GM12878 (cell line): ENCODE results near the gene TBC1D19. TPM values are rescaled to one million over a fixed set of nuclear protein-coding genes. Genes with fewer than 3 reads are reported as not detected.

Source experiments
- ATAC-seq: fragments of 200-7000 bp; cut with Tn5 transposase; 3 replicates; pipeline ENCODE4 v1.9.1; 2020; ENCODE audit warnings: mild to moderate bottlenecking, moderate library complexity
- BruUV-seq: library from RNA; stranded (reverse); fragments of 400-500 nt; replicated peaks from 2 replicates; lab custom pipeline; 2021; lab: Mats Ljungman, UMichigan
- CTCF ChIA-PET: fragments of 300-600 bp; sonication (Branson Sonifier 250); formaldehyde crosslinking; extraction: SDS; loops from one replicate; lab custom pipeline; 2021; ENCODE audit warnings: inconsistent platforms; lab: Yijun Ruan, JAX
- POLR2A ChIA-PET: fragments of 350-600 bp; formaldehyde crosslinking; extraction: SDS; loops from one replicate; lab custom pipeline; 2021; ENCODE audit warnings: inconsistent platforms; lab: Charles Lee
- RAD21 ChIA-PET: fragments of 300-600 bp; sonication (Branson Sonifier 250); formaldehyde crosslinking; loops from one replicate; lab custom pipeline; 2023; ENCODE audit warnings: antibody characterized with exemption; ENCODE audit not compliant: unreplicated experiment; lab: Charles Lee
- SMC1A ChIA-PET: fragments of 300-600 bp; sonication (Branson Sonifier 250); formaldehyde crosslinking; loops from one replicate; lab custom pipeline; 2023; ENCODE audit not compliant: unreplicated experiment, uncharacterized antibody; lab: Charles Lee
- DNase-seq: peaks from one replicate; pipeline ENCODE4 v3.0.0-alpha.2; 2011; ENCODE audit warnings: low read depth, low spot score
- FAIRE-seq: peaks from 3 replicates; lab custom pipeline; 2011; peaks lifted over from hg19 to GRCh38; lab: Jason Lieb, UNC
- H2AFZ ChIP-seq: 2 replicates; pipeline ENCODE4 v1.6.0; 2011; ENCODE audit warnings: low read depth, low read length, control low read depth; ENCODE audit not compliant: control insufficient read depth
- H3K27ac ChIP-seq: 2 replicates; pipeline ENCODE4 v1.5.1; 2011; ENCODE audit warnings: control low read depth; ENCODE audit not compliant: control insufficient read depth, insufficient read depth
- H3K27me3 ChIP-seq, 2 experiments: replicated peaks in 1 of 2; 2 replicates each; pipeline versions ENCODE4 v1.6.0 to v1.6.1; 2011; ENCODE audit warnings: low read length in 1 of 2; ENCODE audit not compliant: control insufficient read depth in 2 of 2, insufficient read depth in 2 of 2
- H3K36me3 ChIP-seq, 2 experiments: 2 replicates each; pipeline ENCODE4 v1.5.1; 2011; ENCODE audit warnings: low read length in 1 of 2; ENCODE audit not compliant: control insufficient read depth in 2 of 2, insufficient read depth in 2 of 2
- H3K4me1 ChIP-seq: 2 replicates; pipeline ENCODE4 v1.6.1; 2011; ENCODE audit warnings: mild to moderate bottlenecking, low read length, moderate library complexity, mixed read lengths; ENCODE audit not compliant: control insufficient read depth, insufficient read depth
- H3K4me2 ChIP-seq: 2 replicates; pipeline ENCODE4 v1.6.0; 2011; ENCODE audit warnings: control low read depth; ENCODE audit not compliant: control insufficient read depth, insufficient read depth
- H3K4me3 ChIP-seq: fragments of 200-600 bp; sonication (generic); 2 replicates; pipeline ENCODE4 v1.5.1; 2016
- H3K79me2 ChIP-seq: 2 replicates; pipeline ENCODE4 v1.6.0; 2011; ENCODE audit warnings: low read length; ENCODE audit not compliant: control insufficient read depth, insufficient read depth
- H3K9ac ChIP-seq: 2 replicates; pipeline ENCODE4 v1.8.0; 2011; ENCODE audit warnings: low read length, control low read depth, mixed read lengths; ENCODE audit not compliant: control insufficient read depth, insufficient read depth
- H3K9me3 ChIP-seq: replicated peaks from 3 replicates; pipeline ENCODE4 v1.5.1; 2011; ENCODE audit warnings: mild to moderate bottlenecking, low read length; ENCODE audit not compliant: control insufficient read depth, insufficient read depth
- H4K20me1 ChIP-seq: 2 replicates; pipeline ENCODE4 v1.6.0; 2011; ENCODE audit not compliant: control insufficient read depth, insufficient read depth
- CEBPB ChIP-seq, 2 experiments: fragments of 150-350 bp in 1 of 2; IDR thresholded peaks; 2 replicates each; pipeline ENCODE4 v1.6.1; 2012 to 2014; ENCODE audit warnings: low read depth in 2 of 2, low read length in 2 of 2, borderline replicate concordance in 1 of 2, inconsistent platforms in 1 of 2
- FOS ChIP-seq: IDR thresholded peaks from 3 replicates; pipeline ENCODE4 v1.6.1; 2011; ENCODE audit warnings: borderline replicate concordance; ENCODE audit not compliant: insufficient read length; ENCODE audit errors: extremely low read depth
- GATAD2B ChIP-seq: fragments of 450-650 bp; conservative IDR thresholded peaks from 2 replicates; pipeline ENCODE4 v1.6.1; 2017; ENCODE audit warnings: low read depth, mild to moderate bottlenecking, moderate library complexity
- JUNB ChIP-seq: IDR thresholded peaks from 2 replicates; pipeline ENCODE4 v1.6.1; 2016; ENCODE audit warnings: antibody characterized with exemption, mild to moderate bottlenecking
- MTA3 ChIP-seq: IDR thresholded peaks from 2 replicates; pipeline ENCODE4 v1.6.1; 2012; ENCODE audit warnings: low read length, inconsistent platforms, borderline replicate concordance
- NFXL1 ChIP-seq: fragments of 450-650 bp; IDR thresholded peaks from 2 replicates; pipeline ENCODE4 v1.6.1; 2017; ENCODE audit warnings: antibody characterized with exemption, mild to moderate bottlenecking, borderline replicate concordance
- RB1 ChIP-seq: fragments of 450-650 bp; formaldehyde crosslinking; IDR thresholded peaks from 2 replicates; pipeline ENCODE4 v1.6.1; 2017; ENCODE audit warnings: mild to moderate bottlenecking, borderline replicate concordance
- SIN3A ChIP-seq: IDR thresholded peaks from 2 replicates; pipeline ENCODE4 v1.6.1; 2012; ENCODE audit warnings: low read depth, low read length, improper control_type of control experiment
- SMAD1 ChIP-seq: fragments of 450-650 bp; IDR thresholded peaks from 2 replicates; pipeline ENCODE4 v1.6.1; 2018; ENCODE audit warnings: mild to moderate bottlenecking, low read depth; ENCODE audit not compliant: partially characterized antibody
- SPI1 ChIP-seq: IDR thresholded peaks from 2 replicates; pipeline ENCODE4 v1.6.1; 2011; ENCODE audit warnings: low read depth, mild to moderate bottlenecking, low read length, moderate library complexity, borderline replicate concordance; ENCODE audit not compliant: insufficient read depth
- TARDBP ChIP-seq: IDR thresholded peaks from 2 replicates; pipeline ENCODE4 v1.6.1; 2016; ENCODE audit warnings: borderline replicate concordance
- TBL1XR1 ChIP-seq: IDR thresholded peaks from 2 replicates; pipeline ENCODE4 v1.6.1; 2012; ENCODE audit warnings: low read depth, low read length, improper control_type of control experiment
- TCF3 ChIP-seq: IDR thresholded peaks from 2 replicates; pipeline ENCODE4 v1.6.1; 2012; ENCODE audit warnings: low read depth, mild to moderate bottlenecking, low read length, borderline replicate concordance; ENCODE audit not compliant: insufficient read depth
- ZNF24 ChIP-seq: fragments of 450-650 bp; IDR thresholded peaks from 2 replicates; pipeline ENCODE4 v1.6.1; 2017; ENCODE audit warnings: antibody characterized with exemption, mild to moderate bottlenecking
- WGBS: methylation state at CpG from one replicate; pipeline ENCODE4 v1.1.6; 2016; ENCODE audit warnings: low lambda C conversion rate; ENCODE audit not compliant: insufficient replicate concordance, insufficient coverage; ENCODE audit errors: missing lambda C conversion rate; 5-methylcytosine and 5-hydroxymethylcytosine counted together
- in situ Hi-C: fragments of 300-500 bp; cut with MboI; formaldehyde crosslinking; loops from 9 replicates; pipeline ENCODE4 v1.14.3; 2018; ENCODE audit warnings: mixed read lengths
- intact Hi-C: fragments of 100-400 bp; cut with micrococcal nuclease; formaldehyde crosslinking; loops from one replicate; pipeline ENCODE4 v1.14.2; 2022; ENCODE audit not compliant: unreplicated experiment
- polyA plus RNA-seq, 11 experiments: library from polyadenylated mRNA; depleted of rRNA in 4 of 11; unstranded in 6 of 11; stranded (reverse) in 5 of 11; fragments of >200 nt; fragmentation: Nextera tagmentation in 4 of 11; fragmentation: Illumina TruSeq in 1 of 11; extraction: Ambion mirVana in 4 of 11; extraction: Trizol in 1 of 11; gene quantifications; 1 replicate in 1 of 11; 2 replicates in 10 of 11; pipeline versions ENCODE4 v1.2.1 to v1.2.3, GENCODE V29; 2011 to 2016; ENCODE audit warnings: inconsistent platforms in 2 of 11, missing spikeins in 2 of 11, low read depth in 1 of 11
- total RNA-seq, 4 experiments: library from RNA; depleted of rRNA in 3 of 4; stranded (reverse); fragments of >200 nt in 3 of 4; fragmentation: Illumina TruSeq in 1 of 4; extraction: Trizol in 1 of 4; gene quantifications; 2 replicates each; pipeline versions ENCODE4 v1.2.1 to v1.2.3, GENCODE V29; 2013 to 2021
- TF ChIP-seq, protein P1 (sequence below): fragments of 450-650 bp; IDR thresholded peaks from 2 replicates; pipeline ENCODE4 v1.6.1; 2017; ENCODE audit warnings: mild to moderate bottlenecking
- TF ChIP-seq, protein P2 (sequence below): fragments of 450-650 bp; IDR thresholded peaks from 2 replicates; pipeline ENCODE4 v1.6.1; 2016; ENCODE audit warnings: mild to moderate bottlenecking, moderate library complexity, borderline replicate concordance
- TF ChIP-seq, protein P3 (sequence below): fragments of 450-650 bp; IDR thresholded peaks from 2 replicates; pipeline ENCODE4 v1.6.1; 2016; ENCODE audit warnings: mild to moderate bottlenecking

Gene TBC1D19
- total and polyA plus RNA-seq, 10 of the 15 experiments (the other 5 are each of a cell fraction or from before 2014, with no cell fraction given) = 0.29 to 3.9 (median 2.1) TPM

DNA sequence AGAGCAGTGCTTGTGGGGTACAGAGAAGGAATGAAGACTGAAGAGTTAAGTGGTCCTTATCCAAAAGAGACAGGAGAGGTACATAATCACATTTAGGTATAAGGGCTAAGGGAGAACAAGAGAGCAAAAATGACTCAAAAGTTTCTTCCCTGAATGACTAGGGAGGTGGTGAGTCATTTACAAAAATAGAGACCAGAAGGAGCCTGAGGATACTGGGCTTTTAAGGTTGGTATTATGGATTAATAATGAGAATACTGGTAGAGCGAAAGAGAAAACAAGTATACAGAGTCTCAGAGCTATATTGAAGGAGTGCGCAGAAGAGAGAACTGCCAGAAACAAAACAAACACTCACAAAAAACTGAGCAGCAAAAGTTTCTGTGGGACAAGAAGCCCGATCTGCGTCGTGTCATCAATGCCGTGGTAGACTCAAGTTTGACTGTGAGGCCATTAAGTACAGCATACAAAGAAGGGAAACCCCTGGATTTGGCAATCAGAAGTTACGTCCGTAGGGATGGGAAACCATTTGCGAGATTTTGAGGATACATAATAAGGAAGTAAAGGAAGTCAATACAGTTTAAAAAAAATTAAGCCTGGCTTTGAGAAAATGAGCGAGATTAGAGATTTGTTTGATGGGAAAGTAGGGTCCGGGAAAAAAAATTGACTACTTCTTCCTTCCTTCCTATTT is 147.6 kb downstream of the TBC1D19 start (continued):
- TF ChIP-seq NFXL1 = no peak
- TF ChIP-seq JUNB = peak; percentile 99
- TF ChIP-seq CEBPB (IDR thresholded peaks at IDR 0.05; ENCODE audit: borderline replicate concordance in 1 of 2, low read depth in 2 of 2, low read length in 2 of 2) = no peak; a peak in 1 of 4 replicates
- TF ChIP-seq MTA3 = peak; percentile 77; the same call in 1 of the 2 replicates
- no peak for TF ChIP-seq TCF3
- TF ChIP-seq FOS = no peak
- TF ChIP-seq ZNF24 = no peak

DNA sequence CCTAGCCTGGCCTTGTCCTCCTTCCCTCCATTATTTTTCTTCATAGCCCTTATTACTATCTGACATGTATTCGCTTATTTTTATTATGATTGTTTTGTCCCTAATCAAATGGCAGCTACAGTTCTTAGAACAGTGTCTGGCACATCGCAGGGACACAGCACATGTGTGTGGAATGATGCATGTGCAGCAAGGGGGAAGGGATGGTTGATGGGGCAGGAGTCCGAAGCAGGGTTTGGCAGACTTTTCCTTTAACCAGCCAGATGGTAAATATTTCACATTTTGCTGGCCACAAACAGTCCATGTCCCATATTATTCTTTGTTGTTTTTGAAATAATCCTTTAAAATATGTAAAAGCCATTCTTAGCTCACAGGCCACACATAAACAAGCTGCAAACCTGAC is 148.5 kb downstream of the TBC1D19 start:
- ChIA-PET POLR2A (no interaction called here), CTCF (no interaction called here), SMC1A (no interaction called here), RAD21 (interaction anchor here (0.7 kb wide), 1 partner anchor 274 kb away, joined by 3 read pairs; no protein-coding TSS in a partner anchor)
- no TSS peak for BruUV-seq
- no peak for ATAC-seq
- H3K9ac ChIP-seq = no peak overlapping the region
- H3K27me3 ChIP-seq = no peaks in the 10 kb centered on the region
- H3K4me3 ChIP-seq = no peak overlapping the region
- H3K36me3 ChIP-seq = no peaks in the 10 kb centered on the region
- no peak overlapping the region for H3K27ac ChIP-seq
- FAIRE-seq = peak; percentile 7
- H3K4me1 ChIP-seq = no peaks in the 10 kb centered on the region; the same call in 1 of the 2 replicates
- no peaks in the 10 kb centered on the region for H4K20me1 ChIP-seq
- 89% methylated on average over 3 of the region's 3 CpGs for WGBS
- DNase-seq = no peak
- intact Hi-C loops (no loop called here), in situ Hi-C loops (no loop called here)
- H2AFZ ChIP-seq = no peak overlapping the region
- no peaks in the 10 kb centered on the region for H3K9me3 ChIP-seq
- no peaks in the 10 kb centered on the region for H3K79me2 ChIP-seq
- H3K4me2 ChIP-seq = no peak overlapping the region
- TF ChIP-seq GATAD2B (no peak), SMAD1 (no peak), TBL1XR1 (no peak), SIN3A (no peak), TARDBP (no peak), SPI1 (no peak), RB1 (no peak)
- TF ChIP-seq, protein P1, sequence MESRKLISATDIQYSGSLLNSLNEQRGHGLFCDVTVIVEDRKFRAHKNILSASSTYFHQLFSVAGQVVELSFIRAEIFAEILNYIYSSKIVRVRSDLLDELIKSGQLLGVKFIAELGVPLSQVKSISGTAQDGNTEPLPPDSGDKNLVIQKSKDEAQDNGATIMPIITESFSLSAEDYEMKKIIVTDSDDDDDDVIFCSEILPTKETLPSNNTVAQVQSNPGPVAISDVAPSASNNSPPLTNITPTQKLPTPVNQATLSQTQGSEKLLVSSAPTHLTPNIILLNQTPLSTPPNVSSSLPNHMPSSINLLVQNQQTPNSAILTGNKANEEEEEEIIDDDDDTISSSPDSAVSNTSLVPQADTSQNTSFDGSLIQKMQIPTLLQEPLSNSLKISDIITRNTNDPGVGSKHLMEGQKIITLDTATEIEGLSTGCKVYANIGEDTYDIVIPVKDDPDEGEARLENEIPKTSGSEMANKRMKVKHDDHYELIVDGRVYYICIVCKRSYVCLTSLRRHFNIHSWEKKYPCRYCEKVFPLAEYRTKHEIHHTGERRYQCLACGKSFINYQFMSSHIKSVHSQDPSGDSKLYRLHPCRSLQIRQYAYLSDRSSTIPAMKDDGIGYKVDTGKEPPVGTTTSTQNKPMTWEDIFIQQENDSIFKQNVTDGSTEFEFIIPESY = no peak
- TF ChIP-seq, protein P2, sequence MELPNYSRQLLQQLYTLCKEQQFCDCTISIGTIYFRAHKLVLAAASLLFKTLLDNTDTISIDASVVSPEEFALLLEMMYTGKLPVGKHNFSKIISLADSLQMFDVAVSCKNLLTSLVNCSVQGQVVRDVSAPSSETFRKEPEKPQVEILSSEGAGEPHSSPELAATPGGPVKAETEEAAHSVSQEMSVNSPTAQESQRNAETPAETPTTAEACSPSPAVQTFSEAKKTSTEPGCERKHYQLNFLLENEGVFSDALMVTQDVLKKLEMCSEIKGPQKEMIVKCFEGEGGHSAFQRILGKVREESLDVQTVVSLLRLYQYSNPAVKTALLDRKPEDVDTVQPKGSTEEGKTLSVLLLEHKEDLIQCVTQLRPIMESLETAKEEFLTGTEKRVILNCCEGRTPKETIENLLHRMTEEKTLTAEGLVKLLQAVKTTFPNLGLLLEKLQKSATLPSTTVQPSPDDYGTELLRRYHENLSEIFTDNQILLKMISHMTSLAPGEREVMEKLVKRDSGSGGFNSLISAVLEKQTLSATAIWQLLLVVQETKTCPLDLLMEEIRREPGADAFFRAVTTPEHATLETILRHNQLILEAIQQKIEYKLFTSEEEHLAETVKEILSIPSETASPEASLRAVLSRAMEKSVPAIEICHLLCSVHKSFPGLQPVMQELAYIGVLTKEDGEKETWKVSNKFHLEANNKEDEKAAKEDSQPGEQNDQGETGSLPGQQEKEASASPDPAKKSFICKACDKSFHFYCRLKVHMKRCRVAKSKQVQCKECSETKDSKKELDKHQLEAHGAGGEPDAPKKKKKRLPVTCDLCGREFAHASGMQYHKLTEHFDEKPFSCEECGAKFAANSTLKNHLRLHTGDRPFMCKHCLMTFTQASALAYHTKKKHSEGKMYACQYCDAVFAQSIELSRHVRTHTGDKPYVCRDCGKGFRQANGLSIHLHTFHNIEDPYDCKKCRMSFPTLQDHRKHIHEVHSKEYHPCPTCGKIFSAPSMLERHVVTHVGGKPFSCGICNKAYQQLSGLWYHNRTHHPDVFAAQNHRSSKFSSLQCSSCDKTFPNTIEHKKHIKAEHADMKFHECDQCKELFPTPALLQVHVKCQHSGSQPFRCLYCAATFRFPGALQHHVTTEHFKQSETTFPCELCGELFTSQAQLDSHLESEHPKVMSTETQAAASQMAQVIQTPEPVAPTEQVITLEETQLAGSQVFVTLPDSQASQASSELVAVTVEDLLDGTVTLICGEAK = no peak
- TF ChIP-seq, protein P3, sequence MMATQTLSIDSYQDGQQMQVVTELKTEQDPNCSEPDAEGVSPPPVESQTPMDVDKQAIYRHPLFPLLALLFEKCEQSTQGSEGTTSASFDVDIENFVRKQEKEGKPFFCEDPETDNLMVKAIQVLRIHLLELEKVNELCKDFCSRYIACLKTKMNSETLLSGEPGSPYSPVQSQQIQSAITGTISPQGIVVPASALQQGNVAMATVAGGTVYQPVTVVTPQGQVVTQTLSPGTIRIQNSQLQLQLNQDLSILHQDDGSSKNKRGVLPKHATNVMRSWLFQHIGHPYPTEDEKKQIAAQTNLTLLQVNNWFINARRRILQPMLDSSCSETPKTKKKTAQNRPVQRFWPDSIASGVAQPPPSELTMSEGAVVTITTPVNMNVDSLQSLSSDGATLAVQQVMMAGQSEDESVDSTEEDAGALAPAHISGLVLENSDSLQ = no peak
